ENCODE results near the gene NOM1.

DNA sequence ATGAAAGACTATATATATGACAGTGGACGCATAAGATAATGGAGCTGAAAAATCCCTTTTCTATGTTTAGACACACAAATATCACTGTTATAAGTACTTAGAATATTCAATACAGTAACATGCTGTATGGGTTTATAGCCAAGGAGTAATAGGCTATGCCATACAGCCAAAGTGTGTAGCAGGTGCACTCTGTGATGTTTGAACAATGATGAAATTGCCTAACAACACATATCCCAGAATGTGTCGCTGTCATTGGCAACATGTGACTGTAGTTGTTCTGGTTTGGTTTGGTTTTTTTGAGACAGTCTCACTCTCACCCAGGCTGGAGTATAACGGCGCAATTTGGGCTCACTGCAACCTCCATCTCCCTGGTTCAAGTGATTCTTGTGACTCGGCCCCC is 26.1 kb downstream of the NOM1 start:
- TF ChIP-seq, protein P1, sequence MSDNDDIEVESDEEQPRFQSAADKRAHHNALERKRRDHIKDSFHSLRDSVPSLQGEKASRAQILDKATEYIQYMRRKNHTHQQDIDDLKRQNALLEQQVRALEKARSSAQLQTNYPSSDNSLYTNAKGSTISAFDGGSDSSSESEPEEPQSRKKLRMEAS (IDR thresholded peaks at IDR 0.05), result no peak
- TF ChIP-seq ZFP36 (IDR thresholded peaks at IDR 0.05; ENCODE audit: borderline replicate concordance, partially characterized antibody), result no peak
- TF ChIP-seq, protein P2, sequence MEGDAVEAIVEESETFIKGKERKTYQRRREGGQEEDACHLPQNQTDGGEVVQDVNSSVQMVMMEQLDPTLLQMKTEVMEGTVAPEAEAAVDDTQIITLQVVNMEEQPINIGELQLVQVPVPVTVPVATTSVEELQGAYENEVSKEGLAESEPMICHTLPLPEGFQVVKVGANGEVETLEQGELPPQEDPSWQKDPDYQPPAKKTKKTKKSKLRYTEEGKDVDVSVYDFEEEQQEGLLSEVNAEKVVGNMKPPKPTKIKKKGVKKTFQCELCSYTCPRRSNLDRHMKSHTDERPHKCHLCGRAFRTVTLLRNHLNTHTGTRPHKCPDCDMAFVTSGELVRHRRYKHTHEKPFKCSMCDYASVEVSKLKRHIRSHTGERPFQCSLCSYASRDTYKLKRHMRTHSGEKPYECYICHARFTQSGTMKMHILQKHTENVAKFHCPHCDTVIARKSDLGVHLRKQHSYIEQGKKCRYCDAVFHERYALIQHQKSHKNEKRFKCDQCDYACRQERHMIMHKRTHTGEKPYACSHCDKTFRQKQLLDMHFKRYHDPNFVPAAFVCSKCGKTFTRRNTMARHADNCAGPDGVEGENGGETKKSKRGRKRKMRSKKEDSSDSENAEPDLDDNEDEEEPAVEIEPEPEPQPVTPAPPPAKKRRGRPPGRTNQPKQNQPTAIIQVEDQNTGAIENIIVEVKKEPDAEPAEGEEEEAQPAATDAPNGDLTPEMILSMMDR (IDR thresholded peaks at IDR 0.05), result no peak
- no peak for TF ChIP-seq ESRRA (IDR thresholded peaks at IDR 0.05; ENCODE audit: borderline replicate concordance, low read length)
- TF ChIP-seq MYC (IDR thresholded peaks at IDR 0.05; ENCODE audit: borderline replicate concordance, low read length), result no peak
- TF ChIP-seq HDAC2 (IDR thresholded peaks at IDR 0.05), result no peak
- no peak for TF ChIP-seq RAD21 (conservative IDR thresholded peaks at IDR 0.05 in 1 of 2, IDR thresholded peaks at IDR 0.05 in 1 of 2)
- TF ChIP-seq, protein P3, sequence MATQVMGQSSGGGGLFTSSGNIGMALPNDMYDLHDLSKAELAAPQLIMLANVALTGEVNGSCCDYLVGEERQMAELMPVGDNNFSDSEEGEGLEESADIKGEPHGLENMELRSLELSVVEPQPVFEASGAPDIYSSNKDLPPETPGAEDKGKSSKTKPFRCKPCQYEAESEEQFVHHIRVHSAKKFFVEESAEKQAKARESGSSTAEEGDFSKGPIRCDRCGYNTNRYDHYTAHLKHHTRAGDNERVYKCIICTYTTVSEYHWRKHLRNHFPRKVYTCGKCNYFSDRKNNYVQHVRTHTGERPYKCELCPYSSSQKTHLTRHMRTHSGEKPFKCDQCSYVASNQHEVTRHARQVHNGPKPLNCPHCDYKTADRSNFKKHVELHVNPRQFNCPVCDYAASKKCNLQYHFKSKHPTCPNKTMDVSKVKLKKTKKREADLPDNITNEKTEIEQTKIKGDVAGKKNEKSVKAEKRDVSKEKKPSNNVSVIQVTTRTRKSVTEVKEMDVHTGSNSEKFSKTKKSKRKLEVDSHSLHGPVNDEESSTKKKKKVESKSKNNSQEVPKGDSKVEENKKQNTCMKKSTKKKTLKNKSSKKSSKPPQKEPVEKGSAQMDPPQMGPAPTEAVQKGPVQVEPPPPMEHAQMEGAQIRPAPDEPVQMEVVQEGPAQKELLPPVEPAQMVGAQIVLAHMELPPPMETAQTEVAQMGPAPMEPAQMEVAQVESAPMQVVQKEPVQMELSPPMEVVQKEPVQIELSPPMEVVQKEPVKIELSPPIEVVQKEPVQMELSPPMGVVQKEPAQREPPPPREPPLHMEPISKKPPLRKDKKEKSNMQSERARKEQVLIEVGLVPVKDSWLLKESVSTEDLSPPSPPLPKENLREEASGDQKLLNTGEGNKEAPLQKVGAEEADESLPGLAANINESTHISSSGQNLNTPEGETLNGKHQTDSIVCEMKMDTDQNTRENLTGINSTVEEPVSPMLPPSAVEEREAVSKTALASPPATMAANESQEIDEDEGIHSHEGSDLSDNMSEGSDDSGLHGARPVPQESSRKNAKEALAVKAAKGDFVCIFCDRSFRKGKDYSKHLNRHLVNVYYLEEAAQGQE (IDR thresholded peaks at IDR 0.05), result no peak
- TF ChIP-seq POLR2A (IDR thresholded peaks at IDR 0.05; ENCODE audit: low read length), result no peak
- TF ChIP-seq, protein P4, sequence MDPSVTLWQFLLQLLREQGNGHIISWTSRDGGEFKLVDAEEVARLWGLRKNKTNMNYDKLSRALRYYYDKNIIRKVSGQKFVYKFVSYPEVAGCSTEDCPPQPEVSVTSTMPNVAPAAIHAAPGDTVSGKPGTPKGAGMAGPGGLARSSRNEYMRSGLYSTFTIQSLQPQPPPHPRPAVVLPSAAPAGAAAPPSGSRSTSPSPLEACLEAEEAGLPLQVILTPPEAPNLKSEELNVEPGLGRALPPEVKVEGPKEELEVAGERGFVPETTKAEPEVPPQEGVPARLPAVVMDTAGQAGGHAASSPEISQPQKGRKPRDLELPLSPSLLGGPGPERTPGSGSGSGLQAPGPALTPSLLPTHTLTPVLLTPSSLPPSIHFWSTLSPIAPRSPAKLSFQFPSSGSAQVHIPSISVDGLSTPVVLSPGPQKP (IDR thresholded peaks at IDR 0.05; ENCODE audit: low read depth, low read length), result no peak
- TF ChIP-seq POLR2AphosphoS2 (conservative IDR thresholded peaks at IDR 0.05; ENCODE audit: low read length), result no peak
- TF ChIP-seq, protein P5, sequence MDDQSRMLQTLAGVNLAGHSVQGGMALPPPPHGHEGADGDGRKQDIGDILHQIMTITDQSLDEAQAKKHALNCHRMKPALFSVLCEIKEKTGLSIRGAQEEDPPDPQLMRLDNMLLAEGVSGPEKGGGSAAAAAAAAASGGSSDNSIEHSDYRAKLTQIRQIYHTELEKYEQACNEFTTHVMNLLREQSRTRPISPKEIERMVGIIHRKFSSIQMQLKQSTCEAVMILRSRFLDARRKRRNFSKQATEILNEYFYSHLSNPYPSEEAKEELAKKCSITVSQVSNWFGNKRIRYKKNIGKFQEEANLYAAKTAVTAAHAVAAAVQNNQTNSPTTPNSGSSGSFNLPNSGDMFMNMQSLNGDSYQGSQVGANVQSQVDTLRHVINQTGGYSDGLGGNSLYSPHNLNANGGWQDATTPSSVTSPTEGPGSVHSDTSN (IDR thresholded peaks at IDR 0.05), result no peak
- no peak for TF ChIP-seq RCOR1 (IDR thresholded peaks at IDR 0.05; ENCODE audit: low read depth, low read length)
- TF ChIP-seq CBX2 (IDR thresholded peaks at IDR 0.05; ENCODE audit: borderline replicate concordance, low read depth), result no peak

All from A549 (cell line).